SK-N-SH (cell line): ENCODE data around the gene LARP1B. TPM values are rescaled to one million over a fixed set of nuclear protein-coding genes. Genes with fewer than 3 reads are reported as not detected.

ENCODE experiments used
- CTCF ChIA-PET: fragments of 300-600, 350-600 bp; formaldehyde crosslinking; extraction: SDS; loops from one replicate; lab custom pipeline; 2021; lab: Yijun Ruan, JAX
- POLR2A ChIA-PET: fragments of 350-600 bp; sonication (Branson Sonifier 250); formaldehyde crosslinking; extraction: SDS; loops from one replicate; lab custom pipeline; 2020; ENCODE audit warnings: antibody characterized with exemption, inconsistent platforms; lab: Yijun Ruan, JAX
- DNase-seq: peaks from one replicate; pipeline ENCODE4 v3.0.0; 2012
- H2AFZ ChIP-seq: fragments of 200-600 bp; sonication (generic); 2 replicates; pipeline ENCODE4 v1.8.1; 2016; ENCODE audit warnings: antibody characterized with exemption, mild to moderate bottlenecking, low read depth
- H3F3A ChIP-seq: fragments of 200-600 bp; sonication (generic); replicated peaks from 2 replicates; pipeline ENCODE3; 2016; ENCODE audit warnings: antibody characterized with exemption, mild to moderate bottlenecking; ENCODE audit not compliant: insufficient read depth
- H3K27ac ChIP-seq, 2 experiments: fragments of 200-500 bp in 1 of 2; fragments of 200-600 bp in 1 of 2; sonication (Bioruptor generic) in 1 of 2; sonication (generic), shearing (Covaris generic) in 1 of 2; 2 replicates each; pipeline versions ENCODE4 v1.5.1 to v1.6.1; 2014 to 2016; ENCODE audit warnings: low read depth in 2 of 2, inconsistent platforms in 1 of 2, low read length in 1 of 2, mild to moderate bottlenecking in 1 of 2, mixed read lengths in 1 of 2
- H3K27me3 ChIP-seq: fragments of 200-600 bp; sonication (generic), shearing (Covaris generic); 2 replicates; pipeline ENCODE4 v1.6.1; 2016; ENCODE audit warnings: mixed run types; ENCODE audit not compliant: insufficient read depth
- H3K36me3 ChIP-seq, 2 experiments: fragments of 200-500 bp in 1 of 2; fragments of 200-600 bp in 1 of 2; sonication (Bioruptor generic) in 1 of 2; sonication (generic) in 1 of 2; replicated peaks in 1 of 2; 2 replicates each; pipeline versions ENCODE3 to v1.5.1; 2014 to 2016; ENCODE audit warnings: low read length in 1 of 2, mild to moderate bottlenecking in 1 of 2; ENCODE audit not compliant: insufficient read depth in 2 of 2, control insufficient read depth in 1 of 2
- H3K4me1 ChIP-seq, 2 experiments: fragments of 200-500 bp in 1 of 2; fragments of 200-600 bp in 1 of 2; sonication (Bioruptor generic) in 1 of 2; sonication (generic), shearing (Covaris generic) in 1 of 2; 2 replicates each; pipeline versions ENCODE4 v1.5.1 to v1.6.1; 2014 to 2016; ENCODE audit warnings: low read depth in 1 of 2, low read length in 1 of 2, mixed run types in 1 of 2; ENCODE audit not compliant: insufficient read depth in 2 of 2, control insufficient read depth in 1 of 2
- H3K4me2 ChIP-seq: fragments of 200-600 bp; sonication (generic), shearing (Covaris generic); 2 replicates; pipeline ENCODE4 v1.6.1; 2017; ENCODE audit warnings: mixed run types
- H3K4me3 ChIP-seq, 2 experiments: fragments of 200-500 bp in 1 of 2; fragments of 200-600 bp in 1 of 2; sonication (Bioruptor generic) in 1 of 2; sonication (generic), shearing (Covaris generic) in 1 of 2; 2 replicates each; pipeline versions ENCODE4 v1.5.1 to v1.8.1; 2014 to 2016; ENCODE audit warnings: low read depth in 2 of 2, inconsistent platforms in 1 of 2, low read length in 1 of 2, mild to moderate bottlenecking in 1 of 2, mixed read lengths in 1 of 2, moderate library complexity in 1 of 2
- H3K79me2 ChIP-seq: fragments of 200-600 bp; sonication (generic); 2 replicates; pipeline ENCODE4 v1.8.1; 2017; ENCODE audit warnings: mild to moderate bottlenecking; ENCODE audit not compliant: insufficient read depth
- H3K9ac ChIP-seq: fragments of 200-600 bp; sonication (generic); 2 replicates; pipeline ENCODE4 v1.6.1; 2017; ENCODE audit warnings: mixed run types
- H3K9me2 ChIP-seq: fragments of 200-600 bp; sonication (generic); 2 replicates; pipeline ENCODE4 v1.6.1; 2017; ENCODE audit warnings: mixed run types
- H3K9me3 ChIP-seq: fragments of 200-600 bp; sonication (generic); 2 replicates; pipeline ENCODE4 v1.6.1; 2017; ENCODE audit warnings: mixed run types, mild to moderate bottlenecking, moderate library complexity
- H4K20me1 ChIP-seq: fragments of 200-600 bp; sonication (generic); 2 replicates; pipeline ENCODE4 v1.6.1; 2017; ENCODE audit warnings: mild to moderate bottlenecking, mixed run types; ENCODE audit not compliant: insufficient read depth
- CHD2 ChIP-seq: fragments of 150-350 bp; IDR thresholded peaks from 2 replicates; pipeline ENCODE4 v1.6.1; 2018; ENCODE audit warnings: low read length; ENCODE audit not compliant: partially characterized antibody
- EP300 ChIP-seq, 2 experiments: IDR thresholded peaks; 2 replicates each; pipeline versions ENCODE4 v1.4.0 to v1.6.1; 2012; ENCODE audit warnings: borderline replicate concordance in 1 of 2, low read depth in 1 of 2, low read length in 1 of 2
- EZH2phosphoT487 ChIP-seq: fragments of 200-600 bp; sonication (generic); IDR thresholded peaks from 2 replicates; pipeline ENCODE4 v1.6.1; 2017; ENCODE audit warnings: low read depth, mixed run types, mild to moderate bottlenecking, antibody characterized with exemption, moderate library complexity, borderline replicate concordance
- FOSL2 ChIP-seq: IDR thresholded peaks from 2 replicates; pipeline ENCODE4 v1.4.0; 2012; ENCODE audit warnings: low read depth, mild to moderate bottlenecking, moderate library complexity, borderline replicate concordance
- FOXJ3 ChIP-seq: sonication (generic); formaldehyde crosslinking; IDR thresholded peaks from 2 replicates; pipeline ENCODE4 v1.5.1; 2020; ENCODE audit warnings: mild to moderate bottlenecking, missing genetic modification reagents
- GATA2 ChIP-seq: sonication (generic); formaldehyde crosslinking; IDR thresholded peaks from 2 replicates; pipeline ENCODE4 v1.5.0; 2020; ENCODE audit warnings: mild to moderate bottlenecking, missing genetic modification reagents
- JUND ChIP-seq: IDR thresholded peaks from 2 replicates; pipeline ENCODE4 v1.4.0; 2012
- NRF1 ChIP-seq: IDR thresholded peaks from 2 replicates; pipeline ENCODE4 v1.6.1; 2012; ENCODE audit warnings: low read depth, mild to moderate bottlenecking, low read length
- RAD21 ChIP-seq: IDR thresholded peaks from 2 replicates; pipeline ENCODE4 v1.6.1; 2012; ENCODE audit warnings: mild to moderate bottlenecking, low read length
- RCOR1 ChIP-seq: fragments of 150-350 bp; IDR thresholded peaks from 2 replicates; pipeline ENCODE4 v1.6.1; 2017; ENCODE audit warnings: antibody characterized with exemption, low read length
- SIN3A ChIP-seq: IDR thresholded peaks from 2 replicates; pipeline ENCODE4 v1.6.1; 2012; ENCODE audit warnings: low read depth, mild to moderate bottlenecking, low read length, moderate library complexity, borderline replicate concordance
- SMC3 ChIP-seq: IDR thresholded peaks from 2 replicates; pipeline ENCODE4 v1.6.1; 2012; ENCODE audit warnings: low read depth, low read length, improper control_type of control experiment
- TCF12 ChIP-seq: IDR thresholded peaks from 2 replicates; pipeline ENCODE4 v1.4.0; 2012
- TEAD4 ChIP-seq: IDR thresholded peaks from 2 replicates; pipeline ENCODE4 v1.4.0; 2012; ENCODE audit warnings: mild to moderate bottlenecking, borderline replicate concordance; ENCODE audit not compliant: insufficient read depth
- YY1 ChIP-seq: IDR thresholded peaks from 2 replicates; pipeline ENCODE4 v1.4.0; 2012; ENCODE audit warnings: low read depth, mild to moderate bottlenecking
- WGBS: methylation state at CpG from one replicate; pipeline ENCODE4 v1.1.6; 2017; ENCODE audit warnings: low lambda C conversion rate; 5-methylcytosine and 5-hydroxymethylcytosine counted together
- polyA plus RNA-seq, 3 experiments: library from polyadenylated mRNA; depleted of rRNA; stranded (reverse); fragments of >200 nt; gene quantifications; 2 replicates each; pipeline ENCODE4 v1.2.3, GENCODE V29; 2012
- TF ChIP-seq, protein P1 (sequence below): fragments of 200-600 bp; sonication (generic); IDR thresholded peaks from 2 replicates; pipeline ENCODE4 v1.6.1; 2017; ENCODE audit warnings: antibody characterized with exemption, mild to moderate bottlenecking, moderate library complexity
- TF ChIP-seq, protein P2 (sequence below): IDR thresholded peaks from 2 replicates; pipeline ENCODE4; 2012
- TF ChIP-seq, protein P3 (sequence below): fragments of 150-350 bp; IDR thresholded peaks from 2 replicates; pipeline ENCODE4 v1.6.1; 2016; ENCODE audit warnings: mild to moderate bottlenecking, low read depth, low read length

Gene LARP1B
- polyA plus RNA-seq, 1 of the 3 experiments (the other 2 are of a cell fraction): 4.8 TPM

DNA sequence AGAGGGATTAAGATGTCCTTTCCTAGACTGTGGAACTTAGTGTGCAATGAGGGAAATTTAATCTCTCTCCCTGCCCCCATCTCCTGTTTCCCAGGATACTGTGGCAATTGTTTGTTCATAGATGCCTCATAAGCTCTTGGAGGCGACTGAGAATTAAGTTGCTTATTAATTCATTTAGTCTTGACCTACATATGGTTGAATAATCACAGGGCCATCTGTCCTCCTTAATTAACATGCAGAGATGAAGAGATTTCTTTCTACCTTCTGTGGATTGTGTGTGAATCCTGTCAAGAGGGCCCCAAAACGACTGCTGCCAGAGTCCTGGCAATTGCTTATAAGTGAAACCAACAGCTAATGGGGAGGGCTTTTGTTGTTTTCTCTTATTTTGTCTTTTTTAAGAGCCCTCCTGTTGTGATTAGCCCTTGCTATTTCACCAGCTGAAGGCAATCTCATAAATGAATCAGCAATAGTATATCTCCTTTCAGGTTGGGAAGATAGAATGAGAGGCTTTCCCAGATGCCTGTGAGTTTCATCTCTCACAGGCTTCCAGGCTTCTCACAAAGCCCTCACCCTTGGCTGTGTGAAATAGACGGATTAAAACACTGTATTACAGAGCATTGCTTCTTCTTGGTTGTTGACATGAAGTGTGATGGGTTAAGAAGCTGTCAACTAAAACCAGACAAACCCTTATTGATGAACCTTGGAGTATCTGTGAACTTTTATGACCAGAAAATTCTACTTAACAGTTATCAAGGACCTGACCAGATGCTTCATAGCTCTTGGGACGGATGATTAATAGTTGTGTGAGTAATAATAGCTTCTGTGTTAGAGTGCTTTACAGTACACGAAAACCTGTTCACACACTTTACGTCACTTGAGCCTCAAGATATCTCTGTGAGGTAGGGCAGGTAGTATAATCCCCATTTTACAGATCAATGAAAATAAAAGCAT is 168.0 kb downstream of the LARP1B start (continued):
- TF ChIP-seq EP300 (IDR thresholded peaks at IDR 0.05; ENCODE audit: borderline replicate concordance in 1 of 2, low read depth in 1 of 2, low read length in 1 of 2): no peak; a peak in 1 of 4 replicates
- no peak for TF ChIP-seq RAD21
- TF ChIP-seq NRF1: no peak
- TF ChIP-seq SIN3A: no peak
- TF ChIP-seq FOXJ3 (CRISPR knock-in tag): no peak
- TF ChIP-seq FOSL2: no peak
- no peak for TF ChIP-seq JUND
- no peak for TF ChIP-seq GATA2 (CRISPR knock-in tag)
- TF ChIP-seq TEAD4: no peak

GRCh38 chr4:128232719-128233118 is 171.6 kb downstream of the LARP1B start:
- H3K27me3 ChIP-seq: no peaks in the 10 kb centered on the region
- H3K27ac ChIP-seq: no peak overlapping the region
- no peak overlapping the region for H3K4me3 ChIP-seq
- H3K9me3 ChIP-seq: no peaks in the 10 kb centered on the region; the same call in 1 of the 2 replicates
- no peak overlapping the region for H3K9ac ChIP-seq
- WGBS: 70% methylated on average over 3 of the region's 3 CpGs
- POLR2A ChIA-PET: no interaction called here
- H3K4me2 ChIP-seq: no peak overlapping the region
- no peak overlapping the region for H2AFZ ChIP-seq
- no peak for TF ChIP-seq CHD2
- TF ChIP-seq SMC3: no peak
- no peak for TF ChIP-seq JUND
- TF ChIP-seq, protein P1, sequence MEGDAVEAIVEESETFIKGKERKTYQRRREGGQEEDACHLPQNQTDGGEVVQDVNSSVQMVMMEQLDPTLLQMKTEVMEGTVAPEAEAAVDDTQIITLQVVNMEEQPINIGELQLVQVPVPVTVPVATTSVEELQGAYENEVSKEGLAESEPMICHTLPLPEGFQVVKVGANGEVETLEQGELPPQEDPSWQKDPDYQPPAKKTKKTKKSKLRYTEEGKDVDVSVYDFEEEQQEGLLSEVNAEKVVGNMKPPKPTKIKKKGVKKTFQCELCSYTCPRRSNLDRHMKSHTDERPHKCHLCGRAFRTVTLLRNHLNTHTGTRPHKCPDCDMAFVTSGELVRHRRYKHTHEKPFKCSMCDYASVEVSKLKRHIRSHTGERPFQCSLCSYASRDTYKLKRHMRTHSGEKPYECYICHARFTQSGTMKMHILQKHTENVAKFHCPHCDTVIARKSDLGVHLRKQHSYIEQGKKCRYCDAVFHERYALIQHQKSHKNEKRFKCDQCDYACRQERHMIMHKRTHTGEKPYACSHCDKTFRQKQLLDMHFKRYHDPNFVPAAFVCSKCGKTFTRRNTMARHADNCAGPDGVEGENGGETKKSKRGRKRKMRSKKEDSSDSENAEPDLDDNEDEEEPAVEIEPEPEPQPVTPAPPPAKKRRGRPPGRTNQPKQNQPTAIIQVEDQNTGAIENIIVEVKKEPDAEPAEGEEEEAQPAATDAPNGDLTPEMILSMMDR: no peak
- TF ChIP-seq RCOR1: no peak
- TF ChIP-seq RAD21: no peak
- TF ChIP-seq, protein P2, sequence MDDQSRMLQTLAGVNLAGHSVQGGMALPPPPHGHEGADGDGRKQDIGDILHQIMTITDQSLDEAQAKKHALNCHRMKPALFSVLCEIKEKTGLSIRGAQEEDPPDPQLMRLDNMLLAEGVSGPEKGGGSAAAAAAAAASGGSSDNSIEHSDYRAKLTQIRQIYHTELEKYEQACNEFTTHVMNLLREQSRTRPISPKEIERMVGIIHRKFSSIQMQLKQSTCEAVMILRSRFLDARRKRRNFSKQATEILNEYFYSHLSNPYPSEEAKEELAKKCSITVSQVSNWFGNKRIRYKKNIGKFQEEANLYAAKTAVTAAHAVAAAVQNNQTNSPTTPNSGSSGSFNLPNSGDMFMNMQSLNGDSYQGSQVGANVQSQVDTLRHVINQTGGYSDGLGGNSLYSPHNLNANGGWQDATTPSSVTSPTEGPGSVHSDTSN: no peak
- no peak for TF ChIP-seq FOSL2
- TF ChIP-seq, protein P3, sequence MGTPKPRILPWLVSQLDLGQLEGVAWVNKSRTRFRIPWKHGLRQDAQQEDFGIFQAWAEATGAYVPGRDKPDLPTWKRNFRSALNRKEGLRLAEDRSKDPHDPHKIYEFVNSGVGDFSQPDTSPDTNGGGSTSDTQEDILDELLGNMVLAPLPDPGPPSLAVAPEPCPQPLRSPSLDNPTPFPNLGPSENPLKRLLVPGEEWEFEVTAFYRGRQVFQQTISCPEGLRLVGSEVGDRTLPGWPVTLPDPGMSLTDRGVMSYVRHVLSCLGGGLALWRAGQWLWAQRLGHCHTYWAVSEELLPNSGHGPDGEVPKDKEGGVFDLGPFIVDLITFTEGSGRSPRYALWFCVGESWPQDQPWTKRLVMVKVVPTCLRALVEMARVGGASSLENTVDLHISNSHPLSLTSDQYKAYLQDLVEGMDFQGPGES: no peak
- TF ChIP-seq YY1: no peak
- no peak for TF ChIP-seq EZH2phosphoT487
- TF ChIP-seq TCF12: no peak
- TF ChIP-seq FOXJ3 (CRISPR knock-in tag): no peak
- H3K9me2 ChIP-seq: 0 out of 2 replicates have a peak, but pooled peaks cover 3% of the 10 kb centered on the region
- H4K20me1 ChIP-seq: no peaks in the 10 kb centered on the region
- H3F3A ChIP-seq: no peaks in the 10 kb centered on the region
- H3K36me3 ChIP-seq: no peaks in the 10 kb centered on the region
- H3K4me1 ChIP-seq: peaks cover 7 to 13% of the 10 kb centered on the region in 2 experiments; a peak in 3 of 4 replicates
- no peaks in the 10 kb centered on the region for H3K79me2 ChIP-seq
- DNase-seq: no peak
- CTCF ChIA-PET: interaction anchor here (1.0 kb wide), 1 partner anchor 10 kb away, joined by 3 read pairs; no protein-coding TSS in a partner anchor
